ENCODE results near the gene SIX4.

The SIX4 gene

GRCh38 chr14:60684203-60684602 lies 39.9 kb downstream of the SIX4 start:
- TF ChIP-seq CTCF (IDR thresholded peaks at IDR 0.05; ENCODE audit: control insufficient read depth, extremely low read depth, insufficient read depth) = no peak
- no peak for DNase-seq (ENCODE audit: low read depth)

GRCh38 chr14:60681271-60681670 lies 42.9 kb downstream of the SIX4 start:
- H3K4me3 ChIP-seq (ENCODE audit: low read depth, low read length) = no peak overlapping the region
- no peak for DNase-seq (ENCODE audit: low read depth)
- TF ChIP-seq CTCF (IDR thresholded peaks at IDR 0.05; ENCODE audit: control insufficient read depth, extremely low read depth, insufficient read depth) = no peak

More at GRCh38 chr14:60684203-60684602, 39.9 kb downstream of the SIX4 start:
- no peak overlapping the region for H3K4me3 ChIP-seq (ENCODE audit: low read depth, low read length)

- TF ChIP-seq CTCF (IDR thresholded peaks at IDR 0.05; ENCODE audit: control insufficient read depth, extremely low read depth, insufficient read depth) = no peak
- no peak for DNase-seq (ENCODE audit: low read depth)
- H3K4me3 ChIP-seq (ENCODE audit: low read depth, low read length) = no peak overlapping the region
Measured at GRCh38 chr14:60680511-60680910, 43.6 kb downstream of the SIX4 start.

- DNase-seq (ENCODE audit: low read depth) = no peak
- TF ChIP-seq CTCF (IDR thresholded peaks at IDR 0.05; ENCODE audit: control insufficient read depth, extremely low read depth, insufficient read depth) = no peak
- no peak overlapping the region for H3K4me3 ChIP-seq (ENCODE audit: low read depth, low read length)
Measured at GRCh38 chr14:60679566-60680258, 44.4 kb downstream of the SIX4 start.

- DNase-seq (ENCODE audit: low read depth) = no peak
- TF ChIP-seq CTCF (IDR thresholded peaks at IDR 0.05; ENCODE audit: control insufficient read depth, extremely low read depth, insufficient read depth) = no peak
- no peak overlapping the region for H3K4me3 ChIP-seq (ENCODE audit: low read depth, low read length)
Measured at GRCh38 chr14:60677701-60678100, 46.5 kb downstream of the SIX4 start.

- TF ChIP-seq CTCF (IDR thresholded peaks at IDR 0.05; ENCODE audit: control insufficient read depth, extremely low read depth, insufficient read depth) = no peak
- no peak for DNase-seq (ENCODE audit: low read depth)
- no peak overlapping the region for H3K4me3 ChIP-seq (ENCODE audit: low read depth, low read length)
Measured at GRCh38 chr14:60670989-60671388, 53.2 kb downstream of the SIX4 start.

Data from LNCaP clone FGC (cell line).